GM18526 (cell line): ENCODE data around the gene TAF15.

Experiments used
- POLR2A ChIP-seq: IDR thresholded peaks from 3 replicates; pipeline ENCODE4 v1.6.1; 2011; ENCODE audit not compliant: insufficient read length; ENCODE audit errors: extremely low read depth

TAF15 gene

DNA sequence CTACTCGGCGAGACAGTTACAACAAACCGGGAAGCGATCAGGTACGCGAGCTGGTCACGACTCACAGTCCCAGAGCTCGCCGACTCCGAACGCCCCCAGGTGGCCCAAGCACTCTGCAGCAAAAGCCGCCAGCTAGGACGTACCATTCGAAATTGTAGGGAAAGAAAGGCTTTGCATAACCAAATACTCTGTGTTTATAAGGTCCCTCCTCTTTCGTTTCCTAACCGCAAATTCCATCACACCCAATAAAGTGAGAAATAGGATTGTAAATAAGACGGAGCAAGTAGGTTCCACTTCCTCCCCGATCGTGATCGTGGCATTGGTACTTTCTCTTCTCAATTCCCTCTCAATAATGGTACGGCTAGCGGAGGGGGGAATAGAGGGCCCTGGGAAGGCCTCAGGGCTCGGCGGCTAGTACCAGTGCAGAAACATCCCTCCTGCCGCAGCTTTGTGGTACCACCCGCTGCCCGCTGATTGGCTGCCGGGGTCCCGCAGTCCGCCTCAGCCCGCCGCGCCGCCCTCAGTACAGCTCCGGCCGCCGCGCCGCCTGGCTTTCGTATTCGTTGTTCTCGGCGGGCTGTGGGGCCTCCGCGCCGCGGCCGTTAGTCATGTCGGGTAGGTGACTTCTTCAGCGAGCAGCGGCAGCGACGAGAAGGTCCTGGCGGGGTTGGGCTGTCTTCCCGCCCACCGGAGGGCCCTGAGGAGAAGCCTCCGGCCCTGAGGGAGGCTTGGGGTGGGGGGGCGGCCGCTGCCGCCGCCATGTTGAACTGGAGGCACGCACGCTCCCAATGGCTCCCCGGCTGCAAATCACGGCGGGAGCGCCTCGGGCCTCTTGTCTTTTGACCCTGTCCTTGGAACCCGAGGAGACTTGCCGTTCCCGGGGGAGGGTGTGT is at the start of gene TAF15:
Gene TAF15, plus strand, starts transcription at position 523 of the 893 bp plus-strand sequence. Its CDS starts 86 bp downstream, at position 609.
- TF ChIP-seq POLR2A = peak; percentile 99

DNA sequence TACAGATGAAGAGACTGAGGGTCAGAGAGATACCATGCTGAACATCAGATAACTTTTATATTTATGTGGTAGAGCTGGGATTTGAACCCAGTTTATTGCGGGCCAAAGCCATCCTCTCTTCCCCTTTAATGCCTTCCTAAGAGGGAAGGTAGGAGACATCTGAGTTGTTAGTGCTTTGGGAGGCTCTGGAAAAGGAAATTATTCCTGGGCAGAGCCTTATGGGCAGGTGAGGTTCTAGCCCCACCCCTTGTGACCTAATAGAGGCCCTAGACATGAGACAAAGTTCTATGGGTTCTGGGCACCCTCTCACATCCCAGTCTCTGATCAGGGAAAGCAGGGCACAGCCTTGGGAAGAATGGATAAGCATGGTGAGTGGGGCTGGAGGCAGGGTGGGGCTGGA is 48.7 kb upstream of the TAF15 start, which contains the start of gene C17orf50:
Gene C17orf50, plus strand, starts transcription at position 301 of the 400 bp plus-strand sequence. Its CDS starts 55 bp downstream, at position 356.
- no peak for TF ChIP-seq POLR2A

DNA sequence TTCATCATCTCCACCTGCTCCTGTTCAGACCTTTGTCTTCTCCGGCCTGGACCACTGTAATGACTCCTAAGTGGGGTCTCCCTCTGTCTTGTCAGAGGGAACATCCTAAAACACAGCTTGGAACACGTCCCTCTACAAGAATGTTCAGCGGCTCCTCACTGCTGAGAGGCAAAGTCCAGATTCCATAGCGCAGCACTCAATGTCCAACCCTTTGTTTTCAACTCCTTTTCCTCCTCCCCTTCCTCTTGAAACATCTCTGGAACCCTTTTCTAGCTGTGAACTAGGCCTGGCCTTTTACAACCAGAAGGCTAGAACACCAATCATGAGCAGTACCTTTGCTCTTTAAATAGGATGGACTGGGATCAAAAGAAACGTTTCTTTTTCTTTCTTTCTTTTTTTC is 47.7 kb upstream of the TAF15 start:
- TF ChIP-seq POLR2A = no peak

DNA sequence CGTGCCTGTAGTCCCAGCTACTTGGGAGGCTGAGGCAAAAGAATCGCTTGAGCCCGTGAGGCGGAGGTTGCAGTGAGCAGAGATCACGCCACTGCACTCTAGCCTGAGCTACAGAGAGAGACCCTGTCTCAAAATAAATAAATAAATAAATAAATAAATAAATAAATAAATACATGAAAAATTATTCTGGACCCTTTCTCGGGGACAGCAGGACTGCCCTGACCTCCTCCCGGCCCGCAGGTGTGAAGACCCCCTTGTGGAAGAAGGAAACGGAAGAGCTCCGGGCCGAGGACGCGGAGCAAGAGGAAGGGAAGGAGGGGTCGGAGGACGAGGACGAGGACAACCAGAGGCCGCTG is 45.5 kb upstream of the TAF15 start:
- no peak for TF ChIP-seq POLR2A

DNA sequence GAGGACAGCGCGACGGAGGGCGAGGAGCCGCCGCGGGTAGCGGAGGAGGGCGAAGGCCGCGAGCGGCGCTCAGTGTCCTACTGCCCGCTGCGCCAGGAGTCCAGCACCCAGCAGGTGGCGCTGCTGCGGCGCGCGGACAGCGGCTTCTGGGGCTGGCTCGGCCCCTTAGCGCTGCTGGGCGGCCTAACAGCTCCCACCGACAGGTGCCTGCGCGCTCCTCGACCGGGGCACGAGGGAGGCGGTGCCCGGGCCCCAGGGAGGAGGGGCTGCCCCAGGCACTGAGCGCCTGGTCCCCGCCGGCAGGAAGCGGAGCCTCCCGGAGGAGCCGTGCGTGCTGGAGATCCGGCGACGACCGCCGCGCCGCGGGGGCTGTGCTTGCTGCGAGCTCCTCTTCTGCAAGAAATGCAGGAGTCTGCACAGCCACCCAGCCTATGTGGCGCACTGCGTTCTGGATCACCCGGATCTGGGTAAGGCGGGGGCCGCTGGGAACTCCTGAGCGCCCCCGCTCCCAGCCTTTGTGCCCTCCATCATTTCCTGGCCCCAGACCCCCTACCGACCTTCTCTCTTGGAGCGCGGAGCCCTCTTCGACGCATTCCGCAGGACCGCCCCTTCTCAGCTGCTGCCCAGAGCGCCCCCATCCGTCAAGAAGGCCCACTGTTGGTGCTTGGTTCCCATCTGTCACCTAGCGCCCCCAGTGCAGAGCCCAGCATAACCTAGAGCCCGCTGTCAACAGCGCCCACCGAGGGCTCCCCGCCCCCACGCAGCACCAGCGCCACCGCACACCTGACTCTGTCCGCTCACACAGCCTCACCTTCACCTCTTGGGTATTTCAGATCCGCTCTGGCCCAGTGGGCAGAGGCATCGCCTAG is 44.9 kb upstream of the TAF15 start:
- TF ChIP-seq POLR2A = no peak

DNA sequence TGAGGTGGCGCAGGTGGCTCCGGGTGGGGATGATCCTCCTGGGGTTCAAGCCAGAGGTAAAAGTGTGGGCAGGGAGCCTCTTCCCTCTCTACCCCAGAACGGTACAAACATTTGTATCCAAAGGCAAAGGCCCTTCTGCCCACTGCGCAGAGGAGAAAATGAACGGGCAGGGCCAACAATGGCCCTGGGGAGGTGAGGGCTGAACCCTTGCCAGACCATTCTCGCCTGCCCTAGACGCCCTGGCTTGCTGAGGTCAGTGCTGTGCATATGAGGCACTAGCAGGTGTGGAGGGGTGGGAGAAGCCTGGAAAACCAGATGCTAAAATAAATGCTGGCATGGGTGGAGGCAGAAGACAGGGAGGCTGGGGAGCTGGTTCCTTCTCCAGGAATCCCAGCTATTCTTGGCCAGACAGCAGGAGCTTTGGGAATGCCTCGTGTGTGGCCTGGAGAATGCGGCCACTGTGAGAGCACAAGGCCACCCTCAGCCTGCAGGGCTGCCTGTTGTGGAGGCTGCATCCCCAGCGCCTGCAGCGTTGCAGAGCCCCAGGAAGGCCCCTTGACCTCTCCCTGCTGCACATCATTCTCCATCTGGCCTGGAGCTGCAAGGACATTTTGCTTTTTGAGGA is 44.1 kb upstream of the TAF15 start:
- TF ChIP-seq POLR2A = no peak

DNA sequence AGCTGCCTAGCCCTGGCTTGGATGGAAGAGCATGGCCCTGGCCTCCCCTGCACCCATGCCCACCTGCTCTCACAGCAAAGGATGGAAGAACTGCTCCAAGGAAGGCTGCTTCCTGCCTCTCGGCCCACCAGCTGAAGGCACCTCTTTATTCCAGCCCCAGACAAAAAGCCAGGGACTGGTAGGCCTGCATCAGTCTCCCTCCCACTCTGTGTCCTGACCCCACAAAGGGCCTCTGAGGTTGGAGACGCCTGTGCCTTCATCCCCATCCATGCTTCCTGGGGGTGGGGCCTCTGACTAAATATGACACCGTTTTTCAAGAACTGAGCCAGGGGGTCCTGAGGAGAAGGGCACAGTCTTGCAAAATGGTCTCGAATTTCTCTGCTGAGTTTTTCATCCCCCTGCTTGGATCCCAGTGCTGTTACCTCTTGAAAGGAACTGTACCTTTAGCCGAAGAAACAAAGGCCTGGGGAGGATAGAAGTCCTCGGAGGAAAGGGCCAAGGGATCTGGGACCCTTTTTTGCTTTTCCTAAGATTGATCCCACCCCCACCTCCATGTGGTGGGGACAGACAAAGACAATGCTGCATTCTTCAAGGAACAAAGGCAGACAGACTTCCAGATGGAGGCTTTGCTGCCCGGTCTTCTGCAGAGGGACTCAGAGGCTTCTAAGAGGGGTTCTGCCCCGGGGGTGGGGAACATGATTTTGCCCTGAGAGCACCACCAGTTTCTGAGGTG is 43.4 kb upstream of the TAF15 start:
- TF ChIP-seq POLR2A = no peak

DNA sequence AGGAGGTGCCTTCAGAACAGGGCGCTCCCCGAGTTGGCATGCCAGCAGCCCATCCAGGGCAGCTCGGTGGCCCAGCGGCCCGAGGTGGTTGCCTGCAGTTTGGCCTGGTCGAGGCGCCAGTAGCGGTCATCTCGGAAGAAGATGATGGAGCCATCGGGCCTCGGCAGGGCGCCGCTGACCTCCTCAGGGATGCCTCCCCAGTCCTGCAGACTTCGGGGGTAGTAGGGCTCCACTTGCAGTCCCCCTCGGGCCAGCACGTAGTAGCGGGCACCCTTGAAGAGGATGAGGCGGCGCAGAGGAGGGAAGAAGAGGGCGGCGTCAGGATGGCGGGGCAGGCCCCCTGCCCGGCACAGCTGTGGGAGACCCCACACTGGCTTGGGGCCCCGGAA is 42.8 kb upstream of the TAF15 start:
- TF ChIP-seq POLR2A = no peak

DNA sequence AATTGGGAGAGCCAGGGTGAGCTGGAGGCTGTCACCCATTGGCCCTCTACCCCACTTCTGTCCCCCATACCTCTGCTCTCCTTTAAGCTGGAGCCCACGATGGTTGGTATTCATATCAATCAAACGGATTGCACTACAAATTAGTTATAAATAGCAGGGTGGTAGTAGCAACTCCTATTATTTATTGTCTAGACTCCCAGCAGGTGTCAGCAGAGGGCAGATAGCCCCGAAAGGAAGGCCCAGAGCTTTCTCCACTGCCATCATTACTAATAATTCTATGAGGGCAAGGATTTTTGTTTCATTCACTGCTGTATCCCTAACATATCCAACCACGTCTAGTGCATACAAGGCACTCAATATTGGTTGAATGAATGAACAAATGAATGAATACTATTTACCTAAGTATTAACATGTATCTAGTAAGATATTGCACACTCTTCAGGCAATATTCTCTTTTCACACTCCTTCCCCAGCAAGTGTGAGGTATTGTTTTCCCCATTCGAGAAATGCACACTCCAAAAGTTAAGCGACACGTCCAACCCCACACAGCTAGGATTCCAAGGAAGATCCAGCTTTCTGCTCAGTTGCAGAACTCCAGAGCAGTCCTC is 42.3 kb upstream of the TAF15 start:
- TF ChIP-seq POLR2A = no peak

DNA sequence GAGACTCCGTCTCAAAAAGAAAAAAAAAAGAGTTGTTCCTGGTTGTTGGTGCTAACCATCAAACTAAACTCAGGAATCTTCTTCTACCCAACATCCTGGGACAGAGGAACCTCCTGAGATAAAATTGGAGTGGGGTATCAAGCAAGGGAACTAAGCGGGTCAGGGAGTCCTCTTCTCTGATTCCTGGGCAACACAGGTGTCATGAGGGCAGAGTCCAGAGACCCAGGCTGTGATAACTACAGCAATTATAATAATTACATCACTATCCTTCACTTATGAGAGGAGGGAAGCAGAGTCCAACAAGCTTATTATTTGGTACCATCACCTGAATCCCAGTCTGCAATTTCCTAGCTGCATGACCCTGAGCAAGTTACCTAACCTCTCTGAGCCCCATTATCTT is 40.5 kb upstream of the TAF15 start:
- TF ChIP-seq POLR2A = no peak

DNA sequence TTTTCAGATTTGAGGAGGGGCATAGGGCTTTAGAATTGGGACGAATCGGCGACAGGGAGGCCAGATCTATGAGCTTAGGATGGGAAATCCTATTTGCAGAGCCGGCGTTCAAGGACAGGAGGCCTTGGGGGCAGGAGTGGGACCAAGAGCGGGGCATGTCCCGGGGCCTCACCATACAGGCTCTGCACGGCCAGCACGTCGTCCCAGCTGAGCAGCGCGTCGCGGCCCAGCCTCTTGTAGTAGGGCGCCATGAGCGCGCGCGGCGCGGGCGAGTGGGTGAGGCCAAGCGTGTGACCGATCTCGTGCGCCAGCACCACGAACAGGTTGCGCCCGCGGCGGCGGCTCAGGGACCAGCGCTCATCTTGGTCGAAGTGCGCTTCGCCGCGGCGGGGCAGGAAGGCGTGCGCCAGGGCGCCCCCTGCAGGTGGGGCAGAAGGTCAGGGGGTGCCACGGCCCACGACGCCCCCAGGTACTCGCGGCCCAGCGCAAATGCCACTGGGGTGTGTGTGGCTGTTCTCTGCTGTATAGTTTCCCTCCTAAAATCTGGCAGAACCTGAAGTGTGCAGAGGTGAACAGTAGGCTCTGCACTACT is 39.3 kb upstream of the TAF15 start:
- no peak for TF ChIP-seq POLR2A

DNA sequence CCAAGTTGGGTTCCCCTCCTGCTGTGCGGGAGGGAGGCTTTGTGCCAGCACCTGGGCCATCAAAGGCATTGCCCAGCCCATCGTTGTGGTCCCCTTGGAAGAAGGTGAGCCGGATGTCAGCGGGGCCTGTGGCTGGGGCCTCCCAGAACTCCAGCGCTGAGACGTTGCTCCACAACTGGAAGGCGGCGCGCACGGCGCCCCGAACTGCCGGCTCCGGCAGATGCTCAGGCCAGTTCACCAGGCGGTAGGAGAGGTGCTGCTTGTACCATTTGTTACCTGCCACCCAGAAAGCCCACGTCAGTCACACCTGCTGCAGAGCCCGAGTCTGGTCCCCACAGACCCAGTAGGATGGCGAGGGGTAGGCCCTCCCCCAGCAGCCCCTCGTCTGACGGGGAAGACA is 36.2 kb upstream of the TAF15 start:
- TF ChIP-seq POLR2A = no peak

DNA sequence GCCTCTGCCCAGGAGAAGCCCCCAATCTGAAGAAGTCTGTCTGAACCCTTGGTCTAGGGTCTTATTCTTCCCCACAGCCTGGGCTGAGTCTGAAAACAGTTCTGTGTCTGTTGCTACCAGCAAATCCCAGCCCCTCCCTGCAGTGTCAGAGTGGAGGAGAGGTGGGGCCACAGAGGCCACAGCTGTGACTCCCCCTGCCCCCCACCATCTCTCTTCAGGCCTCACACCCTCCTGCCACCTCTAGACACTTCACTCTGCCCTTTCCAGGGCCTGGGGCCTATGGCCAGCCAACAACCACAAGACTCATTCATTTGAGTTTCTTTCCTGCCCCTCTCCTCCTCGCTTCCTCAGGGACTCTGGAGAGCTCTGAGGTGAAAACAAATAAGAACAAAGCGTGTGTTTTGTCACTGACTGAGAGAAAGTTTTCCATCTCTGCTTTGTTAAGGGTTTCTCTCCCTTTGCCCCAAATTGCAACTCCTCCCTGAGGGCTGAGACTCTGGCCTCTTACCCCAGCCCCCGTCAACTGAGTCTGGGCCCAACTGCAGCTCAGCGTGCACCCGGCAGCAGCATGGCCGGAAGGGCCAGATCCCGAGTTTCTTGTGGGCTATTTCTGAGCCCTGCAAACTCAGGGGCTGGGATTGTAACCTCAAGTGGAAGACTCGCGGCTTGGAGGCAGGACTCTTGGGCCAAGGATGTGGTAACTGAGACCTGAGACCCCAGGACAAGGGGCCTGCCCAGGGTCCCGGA is 35.4 kb upstream of the TAF15 start:
- TF ChIP-seq POLR2A = no peak
